SK-N-SH treated with all-trans-retinoic acid at 6 μM for 48 hours (cell line): ENCODE measurements around the gene PGP.
"Not testable (repeated sequence)": the region's sequence is repeated elsewhere in the genome, so short reads cannot be mapped to it uniquely, and the experiment has no call there.

ENCODE experiments used
- ATAC-seq: fragments of 200-7000 bp; cut with Tn5 transposase; 3 replicates; pipeline ENCODE4 v1.9.1; 2020; ENCODE audit warnings: mild to moderate bottlenecking, moderate library complexity
- ARNTL ChIP-seq: fragments of 450-650 bp; formaldehyde crosslinking; IDR thresholded peaks from 2 replicates; pipeline ENCODE4 v1.5.0; 2020; ENCODE audit warnings: low read depth, mild to moderate bottlenecking, moderate library complexity, borderline replicate concordance
- BACH2 ChIP-seq: fragments of 250-450 bp; sonication (Bioruptor Pico); IDR thresholded peaks from 2 replicates; pipeline ENCODE4 v1.9.0; 2021; ENCODE audit warnings: mild to moderate bottlenecking, borderline replicate concordance
- CREB5 ChIP-seq: fragments of 250-450 bp; sonication (Bioruptor Pico); IDR thresholded peaks from 2 replicates; pipeline ENCODE4 v1.5.1; 2020; ENCODE audit warnings: low read depth, mild to moderate bottlenecking, moderate library complexity
- CSDC2 ChIP-seq: fragments of 250-450 bp; sonication (Bioruptor Pico); IDR thresholded peaks from 2 replicates; pipeline ENCODE4 v1.5.0; 2020; ENCODE audit warnings: mild to moderate bottlenecking, moderate library complexity
- CSRNP3 ChIP-seq: fragments of 250-450 bp; sonication (Bioruptor Pico); IDR thresholded peaks from 2 replicates; pipeline ENCODE4 v1.5.1; 2021; ENCODE audit warnings: mild to moderate bottlenecking, moderate library complexity
- ESRRG ChIP-seq: fragments of 250-450 bp; sonication (Bioruptor Pico); IDR thresholded peaks from 2 replicates; pipeline ENCODE4 v1.6.1; 2021; ENCODE audit warnings: mild to moderate bottlenecking
- GLIS3 ChIP-seq: fragments of 250-450 bp; sonication (Bioruptor Pico); IDR thresholded peaks from 2 replicates; pipeline ENCODE4 v1.5.0; 2020; ENCODE audit warnings: mild to moderate bottlenecking, moderate library complexity
- ISL1 ChIP-seq: fragments of 250-450 bp; sonication (Bioruptor Pico); IDR thresholded peaks from 2 replicates; pipeline ENCODE4 v2.1.2; 2022; ENCODE audit warnings: mild to moderate bottlenecking, moderate library complexity
- OSR1 ChIP-seq: fragments of 250-450 bp; sonication (Bioruptor Pico); IDR thresholded peaks from 2 replicates; pipeline ENCODE4 v1.8.0; 2022; ENCODE audit warnings: moderate library complexity, mild to moderate bottlenecking, inconsistent platforms
- PATZ1 ChIP-seq: fragments of 250-450 bp; sonication (Bioruptor Pico); IDR thresholded peaks from 2 replicates; pipeline ENCODE4 v1.8.0; 2020; ENCODE audit warnings: mild to moderate bottlenecking, moderate library complexity, borderline replicate concordance
- POU6F1 ChIP-seq: fragments of 250-450 bp; sonication (Bioruptor Pico); IDR thresholded peaks from 2 replicates; pipeline ENCODE4 v1.8.0; 2021; ENCODE audit warnings: low read depth, mild to moderate bottlenecking, moderate library complexity, borderline replicate concordance
- PPARA ChIP-seq: fragments of 250-450 bp; sonication (Bioruptor Pico); IDR thresholded peaks from 2 replicates; pipeline ENCODE4 v1.5.0; 2020; ENCODE audit warnings: mild to moderate bottlenecking, borderline replicate concordance
- RARB ChIP-seq: fragments of 250-450 bp; sonication (Bioruptor Pico); IDR thresholded peaks from 2 replicates; pipeline ENCODE4 v1.8.0; 2021; ENCODE audit warnings: mild to moderate bottlenecking, moderate library complexity
- SNAI2 ChIP-seq: fragments of 250-450 bp; sonication (Bioruptor Pico); IDR thresholded peaks from 2 replicates; pipeline ENCODE4 v1.5.0; 2020; ENCODE audit warnings: mild to moderate bottlenecking, moderate library complexity
- TCF4 ChIP-seq: fragments of 250-450 bp; sonication (Bioruptor Pico); IDR thresholded peaks from 2 replicates; pipeline ENCODE4 v1.8.0; 2021; ENCODE audit warnings: mild to moderate bottlenecking, moderate library complexity, borderline replicate concordance
- TOX ChIP-seq: fragments of 250-450 bp; sonication (Bioruptor Pico); IDR thresholded peaks from 2 replicates; pipeline ENCODE4 v1.8.0; 2021; ENCODE audit warnings: mild to moderate bottlenecking, moderate library complexity, borderline replicate concordance
- TSHZ2 ChIP-seq: fragments of 250-450 bp; sonication (Bioruptor Pico); IDR thresholded peaks from 2 replicates; pipeline ENCODE4 v1.5.0; 2020; ENCODE audit warnings: mild to moderate bottlenecking, moderate library complexity
- ZC3H10 ChIP-seq: fragments of 250-450 bp; sonication (Bioruptor Pico); IDR thresholded peaks from 2 replicates; pipeline ENCODE4 v1.5.1; 2021; ENCODE audit warnings: mild to moderate bottlenecking, moderate library complexity
- ZFP3 ChIP-seq: fragments of 250-450 bp; sonication (Bioruptor Pico); IDR thresholded peaks from 2 replicates; pipeline ENCODE4 v1.5.0; 2020; ENCODE audit warnings: mild to moderate bottlenecking, moderate library complexity
- ZFP30 ChIP-seq: fragments of 450-650 bp; formaldehyde crosslinking; IDR thresholded peaks from 2 replicates; pipeline ENCODE4 v1.5.0; 2022; ENCODE audit warnings: mild to moderate bottlenecking, moderate library complexity
- ZNF565 ChIP-seq: fragments of 450-650 bp; formaldehyde crosslinking; conservative IDR thresholded peaks from 2 replicates; pipeline ENCODE4 v1.5.0; 2020; ENCODE audit warnings: low read depth, mild to moderate bottlenecking, moderate library complexity
- ZNF70 ChIP-seq: fragments of 450-650 bp; formaldehyde crosslinking; IDR thresholded peaks from 2 replicates; pipeline ENCODE4 v1.5.0; 2020; ENCODE audit warnings: mild to moderate bottlenecking, moderate library complexity
- ZNF8 ChIP-seq: fragments of 450-650 bp; formaldehyde crosslinking; IDR thresholded peaks from 2 replicates; pipeline ENCODE4 v1.5.0; 2020; ENCODE audit warnings: mild to moderate bottlenecking, moderate library complexity

Gene PGP

GRCh38 chr16:2204416-2205103 is 10.1 kb downstream of the PGP start:
- TF ChIP-seq OSR1 (no peak), ESRRG (CRISPR knock-in tag) (no peak), TCF4 (CRISPR knock-in tag) (no peak), ISL1 (CRISPR knock-in tag) (no peak), CSDC2 (no peak), TSHZ2 (CRISPR knock-in tag) (no peak), ZFP3 (CRISPR knock-in tag) (no peak), BACH2 (CRISPR knock-in tag) (no peak), ARNTL (CRISPR knock-in tag) (no peak), TOX (CRISPR knock-in tag) (no peak), ZNF565 (CRISPR knock-in tag) (no peak), ZC3H10 (CRISPR knock-in tag) (no peak), POU6F1 (CRISPR knock-in tag) (no peak), SNAI2 (CRISPR knock-in tag) (no peak), ZNF8 (CRISPR knock-in tag) (no peak), PATZ1 (no peak), CSRNP3 (CRISPR knock-in tag) (no peak), GLIS3 (no peak), RARB (CRISPR knock-in tag) (no peak), PPARA (CRISPR knock-in tag) (no peak)
- no peak for ATAC-seq

- ATAC-seq: not testable (repeated sequence)
These were observed 11.4 kb downstream of the PGP start for GRCh38 chr16:2203119-2203688.

GRCh38 chr16:2200313-2200712 is 14.3 kb downstream of the PGP start:
- ATAC-seq: no peak
- no peak for TF ChIP-seq CREB5 (CRISPR knock-in tag)
- TF ChIP-seq BACH2 (CRISPR knock-in tag): no peak
- no peak for TF ChIP-seq SNAI2 (CRISPR knock-in tag)
- TF ChIP-seq OSR1: no peak
- no peak for TF ChIP-seq ESRRG (CRISPR knock-in tag)
- TF ChIP-seq ISL1 (CRISPR knock-in tag): no peak
- TF ChIP-seq CSDC2: no peak
- no peak for TF ChIP-seq ZC3H10 (CRISPR knock-in tag)
- no peak for TF ChIP-seq ZNF8 (CRISPR knock-in tag)
- TF ChIP-seq ZNF70 (CRISPR knock-in tag): no peak
- TF ChIP-seq ZFP30 (CRISPR knock-in tag): no peak
- TF ChIP-seq RARB (CRISPR knock-in tag): no peak
- TF ChIP-seq PATZ1: no peak
- no peak for TF ChIP-seq POU6F1 (CRISPR knock-in tag)
- TF ChIP-seq CSRNP3 (CRISPR knock-in tag): no peak
